Bronchial epithelial cell (primary cell): ENCODE measurements around the gene CDH8. TPM values are rescaled to one million over a fixed set of nuclear protein-coding genes. Genes with fewer than 3 reads are reported as not detected.
"Not testable (repeated sequence)": the region's sequence is repeated elsewhere in the genome, so short reads cannot be mapped to it uniquely, and the experiment has no call there.

Experiments
- DNase-seq: peaks from one replicate; pipeline ENCODE4 v3.0.0-alpha.2; 2010; ENCODE audit warnings: low read depth
- FAIRE-seq: peaks from 2 replicates; lab custom pipeline; 2011; peaks lifted over from hg19 to GRCh38; lab: Jason Lieb, UNC
- H3K27me3 ChIP-seq: 2 replicates; pipeline ENCODE4 v1.5.1; 2011; ENCODE audit warnings: low read length; ENCODE audit not compliant: control insufficient read depth, insufficient read depth
- H3K36me3 ChIP-seq: 2 replicates; pipeline ENCODE4 v1.5.1; 2011; ENCODE audit warnings: low read length; ENCODE audit not compliant: control insufficient read depth, insufficient read depth
- H3K4me3 ChIP-seq: 2 replicates; pipeline ENCODE4 v1.5.1; 2011; ENCODE audit warnings: mild to moderate bottlenecking, low read depth, low read length, control low read depth
- total RNA-seq: library from RNA; depleted of rRNA; stranded (reverse); fragments of >200 nt; gene quantifications from 2 replicates; pipeline ENCODE4 v1.2.1, GENCODE V29; 2014
- TF ChIP-seq, protein P1 (sequence below): IDR thresholded peaks from 2 replicates; pipeline ENCODE4 v1.5.1; 2011; ENCODE audit warnings: mild to moderate bottlenecking, moderate library complexity, low read length, control low read depth, inconsistent platforms; ENCODE audit not compliant: insufficient read depth, severe bottlenecking

The CDH8 gene
- total RNA-seq, 1 donor from 2014 or later, result 1.8 TPM

DNA sequence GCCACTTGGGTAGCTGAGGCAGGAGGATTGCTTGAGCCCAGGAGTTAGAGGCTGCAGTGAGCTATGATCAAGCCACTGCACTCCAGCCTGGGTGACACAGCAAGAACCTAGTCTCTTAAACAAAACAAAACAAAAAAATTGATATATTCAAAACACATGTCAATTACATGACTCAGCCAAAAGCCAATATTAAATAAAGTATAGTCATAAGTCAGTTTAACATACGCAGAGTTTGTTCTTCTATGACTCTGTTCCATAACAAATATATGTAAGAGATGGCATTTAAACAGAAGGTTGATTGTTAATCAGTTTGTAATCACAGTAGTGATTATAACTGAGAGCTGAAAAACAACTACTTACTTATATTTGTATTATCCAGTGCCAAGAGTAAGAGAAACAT lies 106.5 kb downstream of the CDH8 start:
- no peaks in the 10 kb centered on the region for H3K36me3 ChIP-seq
- FAIRE-seq (no peak), DNase-seq (no peak)
- no peaks in the 10 kb centered on the region for H3K27me3 ChIP-seq
- H3K4me3 ChIP-seq, result no peak overlapping the region
- TF ChIP-seq, protein P1, sequence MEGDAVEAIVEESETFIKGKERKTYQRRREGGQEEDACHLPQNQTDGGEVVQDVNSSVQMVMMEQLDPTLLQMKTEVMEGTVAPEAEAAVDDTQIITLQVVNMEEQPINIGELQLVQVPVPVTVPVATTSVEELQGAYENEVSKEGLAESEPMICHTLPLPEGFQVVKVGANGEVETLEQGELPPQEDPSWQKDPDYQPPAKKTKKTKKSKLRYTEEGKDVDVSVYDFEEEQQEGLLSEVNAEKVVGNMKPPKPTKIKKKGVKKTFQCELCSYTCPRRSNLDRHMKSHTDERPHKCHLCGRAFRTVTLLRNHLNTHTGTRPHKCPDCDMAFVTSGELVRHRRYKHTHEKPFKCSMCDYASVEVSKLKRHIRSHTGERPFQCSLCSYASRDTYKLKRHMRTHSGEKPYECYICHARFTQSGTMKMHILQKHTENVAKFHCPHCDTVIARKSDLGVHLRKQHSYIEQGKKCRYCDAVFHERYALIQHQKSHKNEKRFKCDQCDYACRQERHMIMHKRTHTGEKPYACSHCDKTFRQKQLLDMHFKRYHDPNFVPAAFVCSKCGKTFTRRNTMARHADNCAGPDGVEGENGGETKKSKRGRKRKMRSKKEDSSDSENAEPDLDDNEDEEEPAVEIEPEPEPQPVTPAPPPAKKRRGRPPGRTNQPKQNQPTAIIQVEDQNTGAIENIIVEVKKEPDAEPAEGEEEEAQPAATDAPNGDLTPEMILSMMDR, result no peak

DNA sequence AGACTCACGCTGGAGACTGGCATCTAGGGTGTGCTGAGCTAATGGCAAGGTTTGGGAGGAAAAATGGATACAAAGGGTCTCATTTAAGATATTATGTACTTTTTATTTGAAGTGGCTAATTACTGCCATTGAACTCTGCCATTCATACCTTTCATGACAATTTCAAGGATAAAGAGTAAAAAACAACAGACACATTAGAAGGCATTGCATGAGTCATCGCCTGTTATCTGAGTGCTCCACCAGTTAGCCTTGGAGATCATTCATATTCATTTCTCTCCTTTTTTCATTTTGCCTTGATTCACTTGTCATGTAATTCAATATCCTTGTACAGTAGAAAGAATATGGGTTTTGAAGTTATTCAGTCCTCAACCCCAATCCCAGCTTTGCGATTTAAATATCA lies 109.5 kb downstream of the CDH8 start:
- FAIRE-seq (no peak), DNase-seq (peak; percentile 2)
- no peak overlapping the region for H3K4me3 ChIP-seq
- H3K36me3 ChIP-seq, result no peaks in the 10 kb centered on the region
- no peaks in the 10 kb centered on the region for H3K27me3 ChIP-seq
- TF ChIP-seq, protein P1, result no peak

DNA sequence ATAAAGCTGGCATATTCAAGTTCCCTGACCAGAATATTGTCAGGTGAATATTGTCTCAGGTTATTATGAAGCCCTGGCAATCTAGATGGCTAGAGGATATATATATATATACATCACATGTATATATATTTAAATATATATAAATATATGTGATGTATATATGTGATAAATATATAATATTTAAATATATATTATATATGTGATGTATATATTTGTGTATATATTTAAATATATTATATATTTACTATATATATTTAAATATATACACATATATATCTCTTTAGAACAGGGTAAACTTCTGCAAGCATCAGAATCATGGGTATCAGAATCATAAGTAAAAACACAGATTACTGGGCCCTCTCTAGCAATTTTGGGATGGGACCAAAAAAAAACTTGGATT lies 112.6 kb downstream of the CDH8 start:
- no peaks in the 10 kb centered on the region for H3K36me3 ChIP-seq
- FAIRE-seq (no peak), DNase-seq (no peak)
- no peaks in the 10 kb centered on the region for H3K27me3 ChIP-seq
- H3K4me3 ChIP-seq, result no peak overlapping the region
- TF ChIP-seq, protein P1, result no peak

DNA sequence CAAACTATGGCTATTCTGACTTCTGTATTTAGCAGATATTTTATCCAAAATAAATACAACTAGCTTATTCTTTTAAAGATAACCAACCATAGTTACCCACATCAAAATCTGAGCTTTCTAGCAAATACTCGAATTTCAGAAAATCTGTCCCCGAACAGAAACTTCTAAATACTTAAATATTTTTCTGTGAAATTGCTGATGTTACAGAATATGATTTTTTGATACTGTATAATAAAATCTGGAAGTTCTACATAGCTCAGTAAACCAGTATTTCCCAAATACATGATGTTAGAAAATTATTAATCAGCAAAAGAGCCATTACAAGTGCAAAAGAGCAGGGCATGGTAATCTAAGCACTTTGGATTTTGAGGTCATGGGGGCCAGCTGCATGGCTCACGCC lies 114.9 kb downstream of the CDH8 start:
- Histone ChIP-seq H3K4me3 (no peak overlapping the region), H3K36me3 (no peaks in the 10 kb centered on the region), H3K27me3 (no peaks in the 10 kb centered on the region)
- FAIRE-seq (no peak), DNase-seq (no peak)
- TF ChIP-seq, protein P1, result no peak

DNA sequence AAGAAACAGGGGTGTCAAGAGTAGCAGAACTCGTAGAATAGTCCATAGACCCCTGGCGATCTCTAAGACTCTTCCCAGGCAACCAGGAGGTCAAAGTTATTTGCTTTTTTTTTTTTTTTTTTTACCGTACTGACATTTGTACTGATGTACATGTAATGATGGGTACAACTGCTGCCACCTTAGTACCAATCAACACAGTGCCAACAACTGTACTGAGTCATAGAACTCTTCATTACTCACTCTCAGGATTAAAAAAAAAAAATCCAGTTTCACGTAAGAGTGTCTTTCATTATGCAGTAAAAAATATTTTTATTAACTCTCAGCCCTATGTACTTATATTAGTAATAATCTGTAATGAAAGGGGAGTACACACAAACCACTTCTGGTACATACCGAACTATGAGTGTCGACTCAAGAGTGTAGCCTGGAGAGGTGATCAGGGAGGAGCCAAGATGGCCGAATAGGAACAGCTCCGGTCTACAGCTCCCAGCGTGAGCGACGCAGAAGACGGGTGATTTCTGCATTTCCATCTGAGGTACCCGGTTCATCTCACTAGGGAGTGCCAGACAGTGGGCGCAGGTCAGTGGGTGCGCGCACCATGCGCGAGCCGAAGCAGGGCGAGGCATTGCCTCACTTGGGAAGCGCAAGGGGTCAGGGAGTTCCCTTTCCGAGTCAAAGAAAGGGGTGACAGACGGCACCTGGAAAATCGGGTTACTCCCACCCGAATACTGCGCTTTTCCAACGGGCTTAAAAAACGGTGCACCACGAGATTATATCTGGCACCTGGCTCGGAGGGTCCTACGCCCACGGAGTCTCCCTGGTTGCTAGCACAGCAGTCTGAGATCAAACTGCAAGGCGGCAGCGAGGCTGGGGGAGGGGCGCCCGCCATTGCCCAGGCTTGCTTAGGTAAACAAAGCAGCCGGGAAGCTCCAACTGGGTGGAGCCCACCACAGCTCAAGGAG lies 118.1 kb downstream of the CDH8 start:
- DNase-seq, H3K4me3 ChIP-seq, H3K27me3 ChIP-seq, H3K36me3 ChIP-seq, FAIRE-seq: not testable (repeated sequence)

DNA sequence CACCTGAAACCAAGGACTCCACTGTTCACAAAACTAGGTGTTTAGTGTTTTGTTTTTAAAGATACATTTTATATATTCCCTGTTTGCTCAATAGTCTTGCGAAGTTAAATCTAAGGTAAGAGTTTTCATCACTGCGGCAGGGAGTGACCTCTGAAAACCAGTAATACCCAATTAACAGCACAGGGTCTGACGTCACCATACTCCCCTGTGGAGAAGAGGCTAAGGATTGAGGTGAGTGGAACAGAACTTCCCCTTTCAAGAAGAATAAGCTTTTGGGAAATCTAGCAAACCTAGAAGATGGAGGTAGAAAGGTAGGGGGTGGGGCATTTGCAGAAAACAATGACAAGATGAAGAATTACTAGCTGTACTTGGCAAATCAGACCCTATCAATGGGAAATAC lies 120.7 kb downstream of the CDH8 start:
- FAIRE-seq (no peak), DNase-seq (no peak)
- no peaks in the 10 kb centered on the region for H3K27me3 ChIP-seq
- TF ChIP-seq, protein P1, result no peak
- no peaks in the 10 kb centered on the region for H3K36me3 ChIP-seq
- no peak overlapping the region for H3K4me3 ChIP-seq
